ENCODE results near the gene TXNDC5. TPM values are rescaled to one million over a fixed set of nuclear protein-coding genes. Genes with fewer than 3 reads are reported as not detected.

TXNDC5 gene
- total and polyA plus RNA-seq, 12 donors: 51.6 to 192 (median 128) TPM

DNA sequence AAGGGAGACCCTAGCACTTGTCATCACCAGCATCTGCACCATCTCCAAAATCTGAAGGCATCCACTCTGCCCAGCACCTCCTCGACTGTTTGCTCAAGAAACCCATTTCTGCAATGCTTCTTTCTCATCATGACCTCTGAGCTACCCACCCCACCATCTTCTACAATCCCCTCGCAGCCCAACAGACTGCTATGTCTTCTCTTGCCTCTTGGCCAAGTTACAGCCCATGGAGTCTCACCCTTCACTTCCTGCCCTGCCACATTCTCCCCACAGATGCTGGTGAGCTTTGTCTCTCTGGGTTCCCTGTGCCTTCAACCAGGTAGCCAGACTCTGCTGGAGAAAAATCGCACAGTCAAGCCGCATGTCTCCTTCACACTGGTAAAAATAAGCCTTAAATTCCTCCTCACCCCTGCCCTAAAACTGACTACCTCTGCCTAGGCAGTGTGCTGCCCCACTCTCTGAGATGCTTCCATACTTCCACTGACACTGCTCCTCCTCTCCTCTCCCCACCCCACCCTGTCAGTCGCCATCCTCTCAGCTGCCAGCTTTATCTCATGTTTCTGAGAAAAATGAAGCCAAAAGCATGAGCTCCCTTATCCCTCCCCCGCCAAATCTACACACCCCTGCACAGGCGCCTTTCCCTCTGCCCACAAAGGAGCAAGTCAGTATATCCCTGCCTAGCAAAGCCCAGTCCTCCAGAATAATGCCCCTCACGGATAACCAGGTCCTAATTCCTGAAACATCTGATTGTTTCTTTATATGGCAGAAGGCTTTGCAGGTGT, 2.3 kb upstream of the TXNDC5 start:
- peak in 1 of 7 donors; percentile 15 for DNase-seq
- WGBS, 4 donors: 82 to 88% (median 84%) methylated on average over 8 of the region's 8 CpGs
- no peaks in the 10 kb centered on the region for H3K9me3 ChIP-seq (replicated peaks in 1 of 3)
- H3K4me1 ChIP-seq (replicated peaks in 1 of 2): peaks cover 15 to 23% of the 10 kb centered on the region in 2 donors
- H3K36me3 ChIP-seq (replicated peaks in 1 of 2): no peaks in the 10 kb centered on the region
- TF ChIP-seq, protein P1, sequence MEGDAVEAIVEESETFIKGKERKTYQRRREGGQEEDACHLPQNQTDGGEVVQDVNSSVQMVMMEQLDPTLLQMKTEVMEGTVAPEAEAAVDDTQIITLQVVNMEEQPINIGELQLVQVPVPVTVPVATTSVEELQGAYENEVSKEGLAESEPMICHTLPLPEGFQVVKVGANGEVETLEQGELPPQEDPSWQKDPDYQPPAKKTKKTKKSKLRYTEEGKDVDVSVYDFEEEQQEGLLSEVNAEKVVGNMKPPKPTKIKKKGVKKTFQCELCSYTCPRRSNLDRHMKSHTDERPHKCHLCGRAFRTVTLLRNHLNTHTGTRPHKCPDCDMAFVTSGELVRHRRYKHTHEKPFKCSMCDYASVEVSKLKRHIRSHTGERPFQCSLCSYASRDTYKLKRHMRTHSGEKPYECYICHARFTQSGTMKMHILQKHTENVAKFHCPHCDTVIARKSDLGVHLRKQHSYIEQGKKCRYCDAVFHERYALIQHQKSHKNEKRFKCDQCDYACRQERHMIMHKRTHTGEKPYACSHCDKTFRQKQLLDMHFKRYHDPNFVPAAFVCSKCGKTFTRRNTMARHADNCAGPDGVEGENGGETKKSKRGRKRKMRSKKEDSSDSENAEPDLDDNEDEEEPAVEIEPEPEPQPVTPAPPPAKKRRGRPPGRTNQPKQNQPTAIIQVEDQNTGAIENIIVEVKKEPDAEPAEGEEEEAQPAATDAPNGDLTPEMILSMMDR (IDR thresholded peaks at IDR 0.05): no peak
- TF ChIP-seq POLR2A (IDR thresholded peaks at IDR 0.05): no peak
- no peak overlapping the region for H3K27ac ChIP-seq
- intact Hi-C loops (cut with DNase I): no loop called here
- H3K27me3 ChIP-seq: no peaks in the 10 kb centered on the region
- H3K4me3 ChIP-seq: no peak overlapping the region

DNA sequence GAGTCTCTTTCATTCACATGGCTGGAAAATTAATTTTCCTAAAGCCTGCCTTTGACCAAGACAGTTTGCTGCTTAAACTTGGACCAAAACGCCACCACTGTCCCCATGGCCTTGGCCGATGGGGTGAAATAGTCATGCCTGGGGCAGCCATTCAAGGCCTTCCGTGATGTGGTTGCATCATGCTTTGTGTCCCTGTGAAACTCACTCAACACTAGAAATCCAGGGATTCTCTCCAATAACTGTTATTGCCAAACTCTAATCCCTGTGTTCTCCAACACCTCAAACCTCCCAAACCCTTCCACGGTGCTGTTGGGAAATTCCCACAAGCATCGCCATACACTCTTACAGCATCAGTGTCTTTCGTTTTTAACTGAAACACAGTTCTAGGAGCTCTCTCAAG, 1.4 kb upstream of the TXNDC5 start:
- Histone ChIP-seq H3K36me3 (replicated peaks in 1 of 2) (no peaks in the 10 kb centered on the region), H3K9me3 (replicated peaks in 1 of 3) (no peaks in the 10 kb centered on the region), H3K27me3 (no peaks in the 10 kb centered on the region), H3K4me1 (replicated peaks in 1 of 2) (peaks cover 15 to 29% of the 10 kb centered on the region in 2 donors), H3K27ac (no peak overlapping the region), H3K4me3 (no peak overlapping the region)
- intact Hi-C loops (cut with DNase I): no loop called here
- peak; percentile 39 to 81 (median 54) for DNase-seq
- no peak for TF ChIP-seq POLR2A (IDR thresholded peaks at IDR 0.05)
- TF ChIP-seq, protein P1 (IDR thresholded peaks at IDR 0.05): no peak
- WGBS, 4 donors: 50 to 64% (median 59%) methylated on average over 6 of the region's 6 CpGs

DNA sequence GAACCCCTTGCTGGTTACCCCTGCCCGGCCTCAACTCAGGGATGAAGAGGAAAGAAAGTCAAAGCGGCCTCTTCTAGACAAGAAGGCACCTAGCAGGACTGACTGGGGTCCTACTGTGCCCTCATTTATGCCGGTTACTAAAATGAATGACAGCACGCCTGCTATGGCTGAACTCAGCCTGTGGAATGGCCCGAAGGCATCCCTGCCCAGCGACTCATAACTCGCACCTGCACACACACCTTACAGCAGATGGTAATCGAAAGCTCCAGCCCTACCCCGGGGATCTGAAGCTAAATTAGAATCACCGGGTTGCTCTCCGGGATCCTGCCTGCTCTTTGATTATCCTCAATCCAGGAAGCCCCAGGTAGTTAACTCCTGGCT, 747 bp upstream of the TXNDC5 start:
- peak overlapping the region in 2 of 4 donors; percentile 30 to 99 for H3K4me3 ChIP-seq
- H3K27ac ChIP-seq: peak overlapping the region in 4 of 5 donors; percentile 62 to 89 (median 74)
- H3K4me1 ChIP-seq (replicated peaks in 1 of 2): peaks cover 15 to 30% of the 10 kb centered on the region in 2 donors
- no peaks in the 10 kb centered on the region for H3K36me3 ChIP-seq (replicated peaks in 1 of 2)
- TF ChIP-seq POLR2A (IDR thresholded peaks at IDR 0.05): no peak
- TF ChIP-seq, protein P1 (IDR thresholded peaks at IDR 0.05): no peak
- intact Hi-C loops (cut with DNase I): no loop called here
- DNase-seq: peak in 1 of 7 donors; percentile 24
- H3K9me3 ChIP-seq (replicated peaks in 1 of 3): no peaks in the 10 kb centered on the region
- H3K27me3 ChIP-seq: no peaks in the 10 kb centered on the region
- 83 to 92% (median 89%) methylated on average over 11 of the region's 11 CpGs for WGBS, 4 donors

DNA sequence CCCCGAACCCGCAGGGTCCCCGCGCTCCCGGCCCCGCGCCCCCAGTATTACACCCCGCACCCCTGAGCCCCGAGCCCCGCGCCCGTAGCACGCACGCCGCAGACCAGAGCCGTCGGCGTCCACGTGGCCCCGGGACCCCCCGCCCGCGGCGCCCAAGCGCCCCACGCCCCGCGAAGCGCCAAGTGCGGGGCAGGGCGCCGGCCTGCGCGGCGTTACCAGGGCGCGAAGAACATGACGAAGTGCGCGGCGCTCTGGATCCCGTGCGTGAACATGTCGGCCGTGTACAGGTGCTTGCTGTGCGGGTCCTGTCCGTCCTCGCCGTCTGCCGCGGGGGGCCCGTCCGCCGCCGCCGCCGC, 312 bp downstream of the TXNDC5 start:
- intact Hi-C loops (cut with DNase I): no loop called here
- H3K27me3 ChIP-seq: no peaks in the 10 kb centered on the region
- H3K9me3 ChIP-seq (replicated peaks in 1 of 3): no peaks in the 10 kb centered on the region
- H3K4me3 ChIP-seq: peak overlapping the region; percentile 5 to 99 (median 49)
- no peak for TF ChIP-seq POLR2A (IDR thresholded peaks at IDR 0.05)
- TF ChIP-seq, protein P1 (IDR thresholded peaks at IDR 0.05): no peak
- no peaks in the 10 kb centered on the region for H3K36me3 ChIP-seq (replicated peaks in 1 of 2)
- H3K4me1 ChIP-seq (replicated peaks in 1 of 2): peaks cover 15 to 30% of the 10 kb centered on the region in 2 donors
- H3K27ac ChIP-seq: peak overlapping the region in 4 of 5 donors; percentile 43 to 89 (median 72)
- 0 to 1% methylated on average over 25 to 57 of the region's 57 CpGs; no CpG with 5 or more reads in 2 of the 4 donors for WGBS, 4 donors
- peak in 2 of 7 donors; percentile 38 to 42 for DNase-seq

Measured in adrenal gland (tissue), 12 donors.